ENCODE results near the gene CXCL11. TPM values are rescaled to one million over a fixed set of nuclear protein-coding genes. Genes with fewer than 3 reads are reported as not detected.
"Not testable (repeated sequence)": the region's sequence is repeated elsewhere in the genome, so short reads cannot be mapped to it uniquely, and the experiment has no call there.

Gene CXCL11
- total RNA-seq, 1 donor from 2014 or later, result not detected

DNA sequence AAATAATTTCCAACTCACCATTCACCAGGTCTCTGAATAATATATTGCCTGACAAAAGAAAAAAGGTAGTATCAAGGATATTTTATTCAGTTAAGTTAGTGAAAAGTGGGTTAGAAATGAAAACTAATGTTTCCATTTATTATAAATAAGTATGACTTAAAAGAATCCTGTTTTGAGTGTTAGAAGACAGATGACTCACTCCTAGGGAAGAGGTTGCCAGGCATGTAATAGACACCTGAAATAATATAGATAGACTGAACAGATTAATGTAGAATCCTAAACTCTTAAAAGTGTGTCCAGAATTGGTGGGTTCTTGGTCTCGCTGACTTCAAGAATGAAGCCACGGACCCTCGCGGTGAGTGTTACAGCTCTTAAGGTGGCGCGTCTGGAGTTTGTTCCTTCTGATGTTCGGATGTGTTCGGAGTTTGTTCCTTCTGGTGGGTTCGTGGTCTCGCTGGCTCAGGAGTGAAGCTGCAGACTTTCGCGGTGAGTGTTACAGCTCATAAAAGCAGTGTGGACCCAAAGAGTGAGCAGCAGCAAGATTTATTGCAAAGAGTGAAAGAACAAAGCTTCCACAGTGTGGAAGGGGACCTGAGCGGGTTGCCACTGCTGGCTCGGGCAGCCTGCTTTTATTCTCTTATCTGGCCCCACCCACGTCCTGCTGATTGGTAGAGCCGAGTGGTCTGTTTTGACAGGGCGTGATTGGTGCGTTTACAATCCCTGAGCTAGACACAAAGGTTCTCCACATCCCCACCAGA is 6.5 kb upstream of the CXCL11 start:
- DNase-seq, result not testable (repeated sequence)

- DNase-seq, result no peak
Observed at GRCh38 chr4:76036855-76037254, 985 bp upstream of the CXCL11 start.

DNA sequence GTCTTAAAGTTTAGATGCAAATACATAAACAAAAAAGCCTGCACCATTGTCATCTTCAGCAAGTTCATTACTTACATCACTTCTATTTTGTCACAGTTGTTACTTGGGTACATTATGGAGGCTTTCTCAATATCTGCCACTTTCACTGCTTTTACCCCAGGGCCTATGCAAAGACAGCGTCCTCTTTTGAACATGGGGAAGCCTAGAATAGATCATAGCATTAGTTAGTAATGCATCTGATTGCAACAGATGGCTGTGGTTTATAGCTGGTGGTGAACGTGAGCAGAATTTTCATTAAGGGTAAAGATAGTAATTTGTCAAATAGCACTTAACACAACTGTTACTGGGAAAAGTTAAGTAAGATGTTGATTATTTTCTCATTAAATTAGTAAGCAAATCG is 729 bp downstream of the CXCL11 start:
- no peak for DNase-seq

- DNase-seq, result no peak
Observed at GRCh38 chr4:76029300-76029699, 6.6 kb downstream of the CXCL11 start.

DNA sequence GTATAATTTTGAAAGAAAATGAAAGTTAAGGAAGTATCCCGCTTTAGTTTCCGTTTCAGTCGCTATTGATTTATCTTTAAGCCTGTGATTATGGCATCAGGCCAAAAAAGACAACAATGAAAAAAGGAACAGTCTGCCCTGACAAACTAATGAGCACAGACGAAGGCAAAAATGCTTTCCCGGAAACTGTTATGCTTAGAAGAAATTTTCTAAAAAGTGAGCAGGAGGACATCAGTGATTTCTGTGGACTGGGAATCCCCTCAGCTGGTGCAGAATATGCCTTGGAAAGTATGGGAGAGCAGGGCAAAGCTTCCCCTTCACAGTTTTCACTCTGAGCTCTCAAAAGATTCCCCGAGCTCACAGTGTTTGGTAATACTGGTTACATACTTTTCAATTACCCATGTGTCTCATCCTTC is 7.5 kb downstream of the CXCL11 start:
- peak; percentile 18 for DNase-seq

DNA sequence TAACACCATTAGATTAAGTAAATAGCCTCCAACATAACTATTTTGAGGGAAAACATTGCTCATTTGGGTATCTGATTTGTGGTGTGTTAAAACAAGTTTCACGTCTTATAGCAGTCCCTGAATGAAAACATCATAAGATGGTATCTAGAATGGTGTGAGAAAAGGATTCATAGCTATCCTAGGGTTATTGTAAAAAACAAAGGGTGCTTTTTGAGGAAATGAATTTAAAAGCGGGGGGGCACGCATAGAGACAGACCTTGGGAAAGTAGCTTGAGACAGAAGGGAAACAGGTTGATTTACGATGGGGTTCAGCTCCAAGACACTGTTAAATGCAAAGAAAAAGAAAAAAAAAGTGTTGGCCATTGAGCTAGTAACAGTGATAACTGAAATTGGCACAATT is 11.8 kb downstream of the CXCL11 start:
- no peak for DNase-seq

DNA sequence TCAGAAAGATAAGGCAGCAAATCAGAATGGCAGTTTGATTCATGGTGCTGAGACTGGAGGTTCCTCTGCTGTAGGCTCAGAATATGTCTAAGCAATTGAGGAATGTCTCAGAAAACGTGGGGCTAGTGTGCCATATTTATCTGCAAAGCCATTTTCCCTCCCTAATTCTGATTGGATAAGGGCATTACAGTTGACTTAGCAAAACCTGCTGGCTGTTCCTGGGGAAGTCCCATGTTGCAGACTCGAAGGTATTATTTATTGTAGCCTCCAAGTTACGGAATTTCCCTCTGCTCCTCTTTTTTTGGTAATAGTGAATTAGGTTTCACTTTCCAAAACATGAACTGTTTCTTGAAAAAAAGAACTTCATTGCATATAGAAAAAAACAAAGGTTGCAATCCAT is 12.5 kb downstream of the CXCL11 start, which contains the start of gene CXCL10:
TSS of gene CXCL10 (minus strand) at position 109 of the 400 bp plus-strand sequence. CDS start at position 43, 66 bp downstream.
- DNase-seq, result no peak

- DNase-seq, result no peak
Observed at GRCh38 chr4:76022677-76023076, 13.2 kb downstream of the CXCL11 start.

DNA sequence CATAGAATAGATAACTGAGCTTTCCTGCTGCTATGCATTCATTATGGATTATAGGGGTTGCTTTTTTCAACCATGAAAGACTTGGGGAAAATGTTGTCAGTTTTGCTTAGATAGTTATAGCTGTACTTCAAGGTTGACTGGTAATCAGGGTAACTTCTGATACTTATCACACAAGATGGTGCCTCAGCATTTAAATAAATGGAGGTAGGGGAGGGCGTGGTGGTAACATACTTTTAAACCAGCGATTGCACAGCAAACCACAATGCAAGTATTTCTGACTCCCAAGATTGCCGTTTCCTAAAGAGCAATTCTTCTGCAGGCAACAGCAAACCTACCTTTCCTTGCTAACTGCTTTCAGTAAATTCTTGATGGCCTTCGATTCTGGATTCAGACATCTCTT is 13.8 kb downstream of the CXCL11 start:
- DNase-seq, result no peak

GRCh38 chr4:76017056-76017686 is 18.7 kb downstream of the CXCL11 start:
- DNase-seq, result no peak

DNA sequence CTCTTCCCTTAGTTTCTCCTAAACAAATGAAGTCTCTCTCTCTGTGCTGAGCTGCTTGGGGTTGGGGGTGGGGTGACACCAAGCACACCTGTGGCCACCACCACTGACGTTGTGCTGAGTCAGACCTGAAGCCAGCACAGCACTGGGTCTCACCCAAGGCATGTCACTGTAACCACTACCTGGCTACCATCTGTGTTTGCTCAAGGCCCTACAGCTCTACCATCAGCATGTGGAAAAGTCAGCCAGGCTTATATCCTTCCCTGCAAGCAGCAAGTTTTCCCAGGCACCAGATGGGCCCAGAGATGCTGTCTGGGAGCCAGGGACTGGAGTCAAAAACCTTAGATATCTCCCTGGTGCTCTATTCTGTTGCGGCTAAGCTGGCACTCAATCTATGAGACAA is 19.5 kb downstream of the CXCL11 start:
- no peak for DNase-seq

DNA sequence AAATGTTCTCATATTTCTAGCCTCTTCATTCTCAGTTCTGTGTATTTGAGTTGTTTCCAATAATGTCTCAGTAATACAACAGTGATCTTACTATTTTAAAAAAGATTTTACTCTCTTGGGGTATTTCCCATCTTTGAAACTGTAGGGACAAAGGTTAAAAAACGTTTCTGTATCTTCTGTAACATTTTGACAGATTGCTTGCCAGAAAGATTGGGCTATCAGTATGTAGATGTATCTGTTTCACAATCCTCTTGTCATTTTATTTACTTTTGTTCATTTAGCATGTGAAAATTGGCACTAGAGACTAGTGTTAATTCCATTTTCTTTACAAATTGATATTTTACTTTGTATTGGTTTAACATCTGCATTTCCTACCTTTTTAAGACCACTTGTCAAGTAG is 22.3 kb downstream of the CXCL11 start:
- DNase-seq, result no peak

GRCh38 chr4:76012388-76012801 is 23.5 kb downstream of the CXCL11 start:
- DNase-seq, result no peak

- peak; percentile 88 for DNase-seq
Observed at GRCh38 chr4:76011700-76012387, 24.0 kb downstream of the CXCL11 start.

- no peak for DNase-seq
Observed at GRCh38 chr4:76011018-76011670, 24.7 kb downstream of the CXCL11 start.

- no peak for DNase-seq
Observed at GRCh38 chr4:76010576-76010975, 25.3 kb downstream of the CXCL11 start.

DNA sequence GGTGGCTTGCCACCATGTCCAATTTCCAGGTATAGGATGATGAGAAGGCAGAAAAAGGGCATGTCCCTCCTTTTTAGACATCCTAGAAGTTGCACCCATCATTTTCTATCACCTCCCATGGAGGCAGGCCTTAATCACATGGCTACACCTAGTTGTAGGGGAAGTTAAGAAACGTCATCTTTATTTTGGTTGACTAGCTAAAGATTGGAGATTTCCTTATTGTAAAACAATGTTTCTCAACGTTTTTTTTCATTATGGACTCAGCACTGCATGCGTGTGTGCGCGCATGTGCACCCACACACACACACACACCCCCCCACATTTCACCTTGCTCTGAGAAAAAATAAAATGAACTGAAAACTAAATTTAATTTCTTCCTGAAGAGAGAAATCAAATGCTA is 26.6 kb downstream of the CXCL11 start:
- no peak for DNase-seq

DNA sequence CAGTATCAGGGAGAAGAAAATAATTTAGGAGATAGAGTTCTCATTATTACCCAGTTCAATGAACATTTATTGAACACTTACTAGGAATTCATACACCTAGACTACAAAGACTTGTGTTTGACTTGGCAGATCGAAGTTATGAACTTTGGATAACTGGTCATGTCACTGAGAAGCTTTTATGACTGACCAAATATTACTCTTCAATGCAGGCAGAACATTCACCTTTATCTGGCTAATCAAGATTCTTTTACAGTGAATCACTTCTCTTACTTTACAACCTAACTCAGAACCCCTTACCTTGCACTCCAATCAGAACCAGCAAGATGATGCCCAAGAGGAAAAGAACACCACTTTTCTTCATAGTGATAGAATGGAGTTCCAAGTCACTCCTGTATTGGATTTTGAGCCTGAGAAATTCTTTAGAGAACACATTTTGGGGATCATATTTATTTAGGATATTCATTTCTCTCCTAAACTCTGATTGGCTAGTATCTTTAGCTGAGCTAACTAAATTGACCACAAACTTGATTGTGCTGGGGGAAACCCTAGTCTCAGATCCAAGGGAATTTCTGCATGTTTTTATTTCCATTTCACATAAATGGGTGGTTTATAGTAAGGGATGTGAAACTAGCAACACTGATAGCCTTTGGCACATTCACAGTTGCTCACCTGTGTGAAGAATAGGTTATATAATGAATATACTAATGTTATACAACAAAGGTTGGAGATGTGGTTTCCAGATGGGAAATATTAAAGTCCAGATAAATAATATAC is 28.6 kb downstream of the CXCL11 start, which contains the start of gene CXCL9:
TSS of gene CXCL9 (minus strand) at position 421 of the 774 bp plus-strand sequence. CDS start at position 361, 60 bp downstream.
- no peak for DNase-seq

DNA sequence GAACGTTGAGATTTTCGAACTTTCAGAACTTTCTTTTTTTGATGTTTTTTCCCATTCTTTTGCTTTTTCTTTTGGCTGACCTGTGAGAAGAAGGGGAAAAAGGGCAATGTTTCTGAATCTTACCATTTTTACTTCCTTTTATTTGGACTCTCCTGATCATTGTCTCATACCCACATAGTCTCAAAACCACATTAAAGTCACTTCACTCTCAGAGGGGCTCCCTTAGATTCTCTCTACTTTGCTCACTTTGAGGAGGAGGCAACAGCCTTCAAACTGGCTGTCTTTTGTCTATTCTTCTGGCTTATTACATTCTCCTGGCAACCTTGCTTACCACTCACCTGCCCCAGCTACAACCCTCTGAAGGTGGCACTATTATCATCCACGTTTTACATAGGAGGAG is 32.2 kb downstream of the CXCL11 start:
- DNase-seq, result no peak

DNA sequence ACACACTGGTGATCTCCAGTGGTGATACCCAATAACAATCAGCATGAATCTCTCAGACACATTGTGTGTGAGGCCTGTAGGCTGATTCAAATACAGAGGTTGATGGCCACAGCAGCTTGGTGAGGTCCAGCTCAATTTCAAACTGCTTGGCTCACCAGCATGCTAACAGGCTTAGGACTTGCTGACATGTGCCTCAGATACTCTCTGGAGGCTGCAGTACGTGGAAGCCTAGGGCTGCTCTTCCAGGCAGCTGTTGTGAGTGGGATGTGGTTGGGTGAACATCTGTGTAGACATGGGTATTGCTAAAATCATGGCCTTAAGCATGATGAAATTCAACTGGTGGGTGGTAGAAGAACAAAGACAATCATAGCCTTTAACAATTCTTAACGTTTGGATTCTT is 32.8 kb downstream of the CXCL11 start:
- DNase-seq, result no peak

- DNase-seq, result no peak
Observed at GRCh38 chr4:76002176-76002575, 33.7 kb downstream of the CXCL11 start.

DNA sequence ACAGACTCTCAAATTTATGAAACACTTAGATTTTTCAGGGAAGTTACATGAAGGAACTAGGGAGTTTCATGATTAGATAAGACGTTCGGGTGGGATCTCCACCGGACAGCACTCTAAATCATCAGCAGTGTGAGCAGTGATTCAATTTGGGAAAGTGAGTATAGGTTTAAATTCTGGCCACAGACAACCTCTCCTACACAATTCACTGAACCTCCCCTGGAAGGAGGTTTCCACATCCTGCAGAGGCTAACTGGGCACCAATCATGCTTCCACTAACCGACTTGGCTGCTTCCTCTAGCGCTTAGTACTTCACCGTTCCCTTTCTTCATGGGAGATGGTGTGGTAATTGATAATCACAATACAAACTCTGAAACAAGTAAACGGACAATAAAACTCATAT is 34.2 kb downstream of the CXCL11 start:
- DNase-seq, result no peak
